A673 (cell line): ENCODE measurements around the gene DNLZ.

Source experiments
- CTCF ChIP-seq: fragments of 300-800, 200-600 bp; sonication (generic); conservative IDR thresholded peaks from 2 replicates; pipeline ENCODE4 v1.5.1; 2017; ENCODE audit warnings: low read depth, mild to moderate bottlenecking, antibody characterized with exemption, low read length, moderate library complexity, mixed read lengths
- EZH2 ChIP-seq: fragments of 200-600 bp; sonication (generic); IDR thresholded peaks from 2 replicates; pipeline ENCODE4 v1.6.1; 2017; ENCODE audit warnings: borderline replicate concordance, low read depth, mild to moderate bottlenecking, mixed read lengths, antibody characterized with exemption, low read length; ENCODE audit not compliant: poor library complexity, severe bottlenecking

GRCh38 chr9:136372006-136372405, 8.5 kb upstream of the DNLZ start:
- TF ChIP-seq CTCF (no peak), EZH2 (no peak)
